AG04449 (cell line): ENCODE data around the gene ATP5F1D.

Experiments used
- CTCF ChIA-PET: fragments of 350-600 bp; formaldehyde crosslinking; extraction: SDS; loops from one replicate; lab custom pipeline; 2021; ENCODE audit warnings: antibody characterized with exemption; lab: Yijun Ruan, JAX
- POLR2A ChIA-PET: fragments of 400-600, 350-600 bp; formaldehyde crosslinking; extraction: SDS; loops from one replicate; lab custom pipeline; 2020; ENCODE audit warnings: antibody characterized with exemption, inconsistent platforms; lab: Yijun Ruan, JAX
- DNase-seq: peaks from one replicate; pipeline ENCODE4 v3.0.0-alpha.2; 2010; ENCODE audit warnings: low read depth, low spot score
- H3K4me3 ChIP-seq: 2 replicates; pipeline ENCODE4 v1.5.1; 2011; ENCODE audit warnings: low read depth, mild to moderate bottlenecking, control low read depth, low read length
- TF ChIP-seq, protein P1 (sequence below): IDR thresholded peaks from one replicate; pipeline ENCODE4 v1.5.1; 2011; ENCODE audit warnings: mild to moderate bottlenecking, moderate library complexity, low read length, control low read depth, inconsistent platforms; ENCODE audit not compliant: insufficient read depth; ENCODE audit errors: missing control alignments

The ATP5F1D gene

DNA sequence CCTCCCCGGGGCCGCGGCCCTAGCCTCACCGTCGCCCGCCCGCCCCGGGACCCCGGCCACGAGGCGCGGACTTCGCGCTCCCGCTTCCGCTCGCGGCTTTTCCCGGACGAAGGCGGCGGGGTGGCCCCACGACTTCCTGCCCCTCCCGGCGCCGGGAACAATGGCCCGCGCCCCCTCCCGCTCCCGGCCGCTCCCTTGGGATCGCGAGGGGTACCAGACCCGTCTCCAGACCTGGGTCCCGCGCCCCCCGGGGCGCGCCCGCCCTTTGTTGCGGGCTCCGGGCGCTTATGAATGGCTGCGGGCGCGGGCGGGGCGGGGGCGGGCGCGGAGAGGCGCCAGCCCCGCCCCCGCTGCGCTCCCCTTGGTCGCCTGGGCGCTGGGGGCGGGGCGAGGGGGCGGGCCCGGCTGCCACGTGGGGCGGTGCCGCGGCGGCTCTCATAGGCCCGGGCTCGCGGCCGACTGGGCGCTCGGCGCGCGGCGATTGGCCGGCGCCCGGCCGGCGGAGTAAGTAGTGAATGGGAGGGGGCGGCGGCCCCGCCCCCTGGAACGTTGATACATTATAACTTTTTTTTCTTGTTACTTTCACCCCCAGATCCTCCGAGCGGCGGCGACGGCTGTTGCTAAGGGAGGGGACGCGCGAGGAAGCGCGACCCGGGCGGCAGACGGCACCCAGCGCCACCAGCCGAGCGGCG, 7.9 kb downstream of the ATP5F1D start:
- TF ChIP-seq, protein P1, sequence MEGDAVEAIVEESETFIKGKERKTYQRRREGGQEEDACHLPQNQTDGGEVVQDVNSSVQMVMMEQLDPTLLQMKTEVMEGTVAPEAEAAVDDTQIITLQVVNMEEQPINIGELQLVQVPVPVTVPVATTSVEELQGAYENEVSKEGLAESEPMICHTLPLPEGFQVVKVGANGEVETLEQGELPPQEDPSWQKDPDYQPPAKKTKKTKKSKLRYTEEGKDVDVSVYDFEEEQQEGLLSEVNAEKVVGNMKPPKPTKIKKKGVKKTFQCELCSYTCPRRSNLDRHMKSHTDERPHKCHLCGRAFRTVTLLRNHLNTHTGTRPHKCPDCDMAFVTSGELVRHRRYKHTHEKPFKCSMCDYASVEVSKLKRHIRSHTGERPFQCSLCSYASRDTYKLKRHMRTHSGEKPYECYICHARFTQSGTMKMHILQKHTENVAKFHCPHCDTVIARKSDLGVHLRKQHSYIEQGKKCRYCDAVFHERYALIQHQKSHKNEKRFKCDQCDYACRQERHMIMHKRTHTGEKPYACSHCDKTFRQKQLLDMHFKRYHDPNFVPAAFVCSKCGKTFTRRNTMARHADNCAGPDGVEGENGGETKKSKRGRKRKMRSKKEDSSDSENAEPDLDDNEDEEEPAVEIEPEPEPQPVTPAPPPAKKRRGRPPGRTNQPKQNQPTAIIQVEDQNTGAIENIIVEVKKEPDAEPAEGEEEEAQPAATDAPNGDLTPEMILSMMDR, result no peak
- POLR2A ChIA-PET, result interaction anchor here (0.7 to 1.0 kb wide), 6 partner anchors 11 to 23 kb away, joined by 3 to 13 read pairs (median 4); partner anchors contain the start of gene CIRBP
- DNase-seq, result no peak

DNA sequence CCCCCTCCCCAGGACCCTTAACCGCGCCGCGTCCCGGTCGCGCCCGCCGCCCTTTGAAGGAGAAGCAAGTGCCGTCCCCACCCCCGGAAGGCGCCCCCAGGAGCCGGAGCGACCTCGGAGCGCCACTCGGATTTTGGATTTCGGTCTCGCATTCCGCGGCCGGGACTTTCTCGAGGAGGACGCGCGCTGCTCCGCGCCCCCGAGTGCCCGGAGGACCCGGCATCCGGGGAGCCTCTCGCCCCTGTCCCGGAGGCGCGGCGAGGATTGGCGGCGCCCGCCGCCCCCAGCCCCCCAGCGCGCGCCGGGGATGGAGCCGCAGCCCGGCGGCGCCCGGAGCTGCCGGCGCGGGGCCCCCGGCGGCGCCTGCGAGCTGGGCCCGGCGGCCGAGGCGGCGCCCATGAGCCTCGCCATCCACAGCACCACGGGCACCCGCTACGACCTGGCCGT, 8.5 kb downstream of the ATP5F1D start:
- DNase-seq, result no peak
- TF ChIP-seq, protein P1, result no peak
- ChIA-PET CTCF (interaction anchor here (0.7 kb wide), 1 partner anchor 14 kb away, joined by 3 read pairs; no protein-coding TSS in a partner anchor), POLR2A (interaction anchor here (0.7 to 1.0 kb wide), 2 partner anchors 15 to 16 kb away, joined by 3 to 6 read pairs; no protein-coding TSS in a partner anchor)
- peak overlapping the region; percentile 82 for H3K4me3 ChIP-seq

More for the DNA sequence above, 7.9 kb downstream of the ATP5F1D start:
- peak overlapping the region; percentile 82 for H3K4me3 ChIP-seq
- CTCF ChIA-PET, result no interaction called here

DNA sequence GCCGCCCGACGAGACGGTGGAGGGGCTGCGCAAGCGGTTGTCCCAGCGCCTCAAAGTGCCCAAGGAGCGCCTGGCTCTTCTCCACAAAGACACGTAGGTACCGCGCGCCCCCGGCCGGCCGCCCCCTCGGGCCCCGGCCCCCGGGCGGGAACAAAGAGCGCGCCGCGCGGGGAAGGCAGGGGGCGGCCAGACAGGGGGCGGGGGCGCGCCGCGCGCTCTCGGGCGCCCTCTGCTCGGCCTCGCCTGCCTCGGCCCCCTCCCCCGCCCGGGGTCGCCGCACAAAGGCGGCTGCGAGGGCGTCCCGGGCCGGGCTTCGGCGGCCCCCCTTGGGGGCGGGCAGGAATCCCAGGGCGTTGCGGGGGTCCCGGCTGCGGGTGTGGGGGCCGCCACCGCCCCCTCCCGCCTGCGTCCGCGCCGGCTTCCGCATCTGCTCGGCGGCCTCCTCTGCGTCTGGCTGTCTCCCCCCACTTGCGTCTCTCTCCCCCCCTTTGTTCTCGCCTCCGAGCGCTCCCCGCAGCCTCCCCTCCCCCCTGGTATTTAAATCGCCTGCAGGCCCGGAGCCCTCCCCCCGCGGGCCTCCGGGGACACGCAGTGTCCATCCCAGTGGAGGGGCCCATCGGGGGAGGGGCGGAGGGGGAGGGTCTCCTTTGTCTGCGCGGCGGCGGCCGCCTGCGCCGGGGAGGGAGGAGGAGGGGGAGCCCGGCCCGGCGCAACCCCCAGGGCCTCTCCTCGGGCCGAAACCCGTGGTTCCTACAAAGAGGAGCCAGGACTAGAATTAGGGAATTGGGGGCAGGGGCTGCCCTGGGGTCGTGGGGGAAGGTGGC, 9.1 kb downstream of the ATP5F1D start:
- H3K4me3 ChIP-seq, result peak overlapping the region; percentile 82
- CTCF ChIA-PET, result interaction anchor here (0.7 to 1.3 kb wide), 2 partner anchors 13 to 16 kb away, joined by 3 to 13 read pairs; no protein-coding TSS in a partner anchor
- no peak for DNase-seq
- POLR2A ChIA-PET, result interaction anchor here (0.7 to 7.6 kb wide), 4 partner anchors 14 to 19 kb away, joined by 3 to 188 read pairs (median 48); partner anchors contain the start of gene CIRBP
- TF ChIP-seq, protein P1, result no peak

DNA sequence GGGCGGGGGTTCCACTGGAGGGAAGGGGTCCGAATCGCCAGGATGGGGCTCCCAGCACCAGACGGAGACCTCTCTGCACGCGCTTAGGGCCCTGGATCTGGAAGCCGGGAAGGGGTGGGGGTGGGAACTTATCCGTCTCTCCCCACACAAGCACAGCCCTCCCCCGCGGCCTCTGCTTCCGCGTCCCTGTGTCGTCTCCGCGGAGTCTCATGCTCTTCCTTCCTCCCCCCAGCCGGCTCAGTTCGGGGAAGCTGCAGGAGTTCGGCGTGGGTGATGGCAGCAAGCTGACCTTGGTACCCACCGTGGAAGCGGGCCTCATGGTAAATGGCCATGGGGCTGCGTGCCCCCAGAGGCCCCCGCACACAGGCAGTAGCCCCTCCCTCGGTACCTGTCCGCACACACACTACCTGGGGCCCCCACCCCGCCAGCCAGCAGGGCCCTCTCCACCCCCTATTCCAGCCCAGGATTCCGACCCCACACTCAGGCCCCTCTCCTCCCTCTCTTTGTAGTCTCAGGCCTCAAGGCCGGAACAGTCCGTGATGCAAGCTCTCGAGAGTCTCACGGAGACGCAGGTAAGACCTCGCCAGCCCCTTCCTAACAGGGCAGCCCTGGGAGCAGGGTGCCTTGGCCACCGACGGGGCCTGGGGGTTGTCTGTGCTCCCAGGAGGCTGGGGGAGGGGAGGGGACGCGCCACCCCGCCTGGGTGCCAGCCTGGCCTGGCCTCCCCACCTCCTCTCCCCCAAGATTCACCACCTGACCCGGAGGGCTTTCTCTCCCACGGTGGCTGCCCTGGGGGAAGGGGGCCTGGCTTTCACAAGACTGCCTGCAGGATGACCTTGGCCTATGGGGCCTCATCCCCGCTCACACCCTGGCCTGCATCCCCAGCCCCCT, 10.0 kb downstream of the ATP5F1D start:
- TF ChIP-seq, protein P1, result no peak
- no peak for DNase-seq
- CTCF ChIA-PET, result interaction anchor here (1.0 to 1.3 kb wide), 2 partner anchors 10 to 15 kb away, joined by 5 to 13 read pairs; no protein-coding TSS in a partner anchor
- peak overlapping the region; percentile 82 for H3K4me3 ChIP-seq
- POLR2A ChIA-PET, result interaction anchor here (0.6 to 7.6 kb wide), 3 partner anchors 13 to 35 kb away, joined by 3 to 188 read pairs (median 89); partner anchors contain the start of gene CIRBP

DNA sequence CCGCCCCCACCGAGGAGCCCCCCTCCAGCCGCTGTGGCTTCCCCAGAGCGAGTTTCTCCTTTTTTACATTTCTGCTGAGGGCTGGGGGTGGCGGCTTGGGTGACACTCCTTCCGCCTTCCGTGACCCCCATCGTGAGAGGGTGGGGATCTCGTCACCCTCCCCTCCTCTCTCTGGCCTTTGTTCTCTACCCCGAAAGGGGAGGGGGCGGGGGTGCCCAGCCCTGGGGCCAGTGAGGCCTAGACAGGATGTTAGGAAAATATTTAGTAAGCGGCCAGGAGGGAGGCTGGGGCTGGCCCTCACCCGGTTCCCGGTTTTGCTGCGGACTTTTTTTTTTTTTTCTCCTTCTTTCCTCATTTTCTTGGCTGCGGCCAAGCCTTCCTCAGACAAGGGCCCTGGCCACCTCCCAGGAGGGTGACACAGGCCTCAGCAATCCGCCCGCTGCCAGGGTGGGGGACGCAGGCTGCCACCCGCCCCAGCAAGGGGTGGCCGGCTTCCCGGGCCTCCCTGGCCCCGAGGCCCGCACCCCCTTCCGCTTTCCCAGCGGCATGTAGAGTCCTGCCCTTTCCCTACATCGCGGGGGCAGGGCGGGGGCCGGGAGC, 10.8 kb downstream of the ATP5F1D start:
- ChIA-PET CTCF (interaction anchor here (1.0 to 6.4 kb wide), 6 partner anchors 8 to 187 kb away, joined by 3 to 69 read pairs (median 9); partner anchors contain the start of gene CIRBP), POLR2A (interaction anchor here (0.6 to 7.6 kb wide), 9 partner anchors 8 to 342 kb away, joined by 3 to 188 read pairs (median 6); partner anchors contain the start of genes ATP5F1D, CIRBP and FAM174C)
- TF ChIP-seq, protein P1, result no peak
- DNase-seq, result no peak
- peak overlapping the region; percentile 82 for H3K4me3 ChIP-seq
